HepG2 (cell line): ENCODE data around the gene AKNA. TPM values are rescaled to one million over a fixed set of nuclear protein-coding genes. Genes with fewer than 3 reads are reported as not detected.

Source experiments
- ARID4A ChIP-seq: sonication (generic); formaldehyde crosslinking; IDR thresholded peaks from 2 replicates; pipeline ENCODE4 v1.5.0; 2020; ENCODE audit warnings: mild to moderate bottlenecking, missing genetic modification reagents, borderline replicate concordance
- ATF7 ChIP-seq, 2 experiments: fragments of 450-650 bp in 1 of 2; sonication (generic) in 1 of 2; formaldehyde crosslinking in 1 of 2; IDR thresholded peaks; 2 replicates each; pipeline versions ENCODE4 v1.4.0 to v1.6.1; 2016 to 2020; ENCODE audit warnings: antibody characterized with exemption in 1 of 2, mild to moderate bottlenecking in 1 of 2, missing genetic modification reagents in 1 of 2
- ISL2 ChIP-seq: sonication (generic); formaldehyde crosslinking; IDR thresholded peaks from 2 replicates; pipeline ENCODE4 v1.5.0; 2020; ENCODE audit warnings: missing genetic modification reagents
- LCORL ChIP-seq, 2 experiments: fragments of 450-650 bp in 1 of 2; sonication (generic) in 1 of 2; formaldehyde crosslinking in 1 of 2; IDR thresholded peaks; 2 replicates each; pipeline versions ENCODE4 v1.5.0 to v1.6.1; 2017 to 2020; ENCODE audit warnings: antibody characterized with exemption in 1 of 2, missing genetic modification reagents in 1 of 2
- NCOR1 ChIP-seq: fragments of 200-600 bp; sonication (generic); IDR thresholded peaks from 2 replicates; pipeline ENCODE4 v1.7.0; 2017; ENCODE audit warnings: antibody characterized with exemption, low read length, borderline replicate concordance
- PAWR ChIP-seq: sonication (generic); formaldehyde crosslinking; IDR thresholded peaks from 2 replicates; pipeline ENCODE4 v1.4.0; 2020; ENCODE audit warnings: missing genetic modification reagents, mild to moderate bottlenecking, borderline replicate concordance
- PBX2 ChIP-seq: IDR thresholded peaks from 2 replicates; pipeline ENCODE4 v1.6.1; 2016; ENCODE audit warnings: control low read depth
- RXRA ChIP-seq: sonication (generic); formaldehyde crosslinking; IDR thresholded peaks from 2 replicates; pipeline ENCODE4 v1.5.1; 2020; ENCODE audit warnings: missing genetic modification reagents
- SALL1 ChIP-seq: sonication (generic); formaldehyde crosslinking; IDR thresholded peaks from 2 replicates; pipeline ENCODE4 v1.8.0; 2022; ENCODE audit warnings: mild to moderate bottlenecking, missing genetic modification reagents
- ZC3H13 ChIP-seq: sonication (generic); formaldehyde crosslinking; IDR thresholded peaks from 2 replicates; pipeline ENCODE4 v1.8.1; 2023; ENCODE audit warnings: mild to moderate bottlenecking, missing genetic modification reagents, moderate library complexity
- ZHX1 ChIP-seq: sonication (generic); formaldehyde crosslinking; IDR thresholded peaks from 2 replicates; pipeline ENCODE4 v1.8.1; 2022; ENCODE audit warnings: low read depth, mild to moderate bottlenecking, missing genetic modification reagents
- ZMYM3 ChIP-seq: sonication (generic); formaldehyde crosslinking; IDR thresholded peaks from 2 replicates; pipeline ENCODE4 v1.5.1; 2020; ENCODE audit warnings: mild to moderate bottlenecking, missing genetic modification reagents
- ZNF224 ChIP-seq: sonication (generic); formaldehyde crosslinking; IDR thresholded peaks from 2 replicates; pipeline ENCODE4 v1.5.0; 2020; ENCODE audit warnings: mild to moderate bottlenecking, missing genetic modification reagents
- ZNF460 ChIP-seq: sonication (generic); formaldehyde crosslinking; IDR thresholded peaks from 2 replicates; pipeline ENCODE4 v1.5.1; 2020; ENCODE audit warnings: missing genetic modification reagents, mild to moderate bottlenecking, borderline replicate concordance
- ZNF570 ChIP-seq: sonication (generic); formaldehyde crosslinking; IDR thresholded peaks from 2 replicates; pipeline ENCODE4 v1.4.0; 2020; ENCODE audit warnings: mild to moderate bottlenecking, missing genetic modification reagents, borderline replicate concordance
- ZNF709 ChIP-seq: sonication (generic); formaldehyde crosslinking; IDR thresholded peaks from 2 replicates; pipeline ENCODE4 v1.5.0; 2020; ENCODE audit warnings: mild to moderate bottlenecking, missing genetic modification reagents
- ZNF710 ChIP-seq: sonication (generic); formaldehyde crosslinking; IDR thresholded peaks from 2 replicates; pipeline ENCODE4 v1.5.0; 2020; ENCODE audit warnings: mild to moderate bottlenecking, missing genetic modification reagents, borderline replicate concordance
- ZNF782 ChIP-seq: sonication (generic); formaldehyde crosslinking; IDR thresholded peaks from 2 replicates; pipeline ENCODE4 v1.4.0; 2020; ENCODE audit warnings: missing genetic modification reagents, mild to moderate bottlenecking, borderline replicate concordance
- polyA plus RNA-seq, 8 experiments: library from polyadenylated mRNA; depleted of rRNA in 3 of 8; stranded (reverse) in 7 of 8; unstranded in 1 of 8; fragments of >200 nt; fragmentation: Illumina TruSeq in 4 of 8; extraction: Trizol in 4 of 8; gene quantifications; 2 replicates each; pipeline versions ENCODE4 v1.2.1 to v1.2.3, GENCODE V29; 2011 to 2016; ENCODE audit warnings: low read depth in 4 of 8, missing spikeins in 1 of 8, mixed read lengths in 1 of 8; ENCODE audit not compliant: insufficient read depth in 1 of 8
- total RNA-seq, 5 experiments: library from RNA; depleted of rRNA; stranded (reverse); fragments of >200 nt; fragmentation: Illumina TruSeq; extraction: Trizol; gene quantifications; 2 replicates each; pipeline ENCODE4 v1.2.3, GENCODE V29; 2016; ENCODE audit warnings: low read depth in 1 of 5

AKNA gene
- total and polyA plus RNA-seq, 2 of the 13 experiments (the other 11 are each of a cell fraction or from before 2014, with no cell fraction given): 3.0 to 3.1 TPM

- TF ChIP-seq ZNF709 (CRISPR knock-in tag) (no peak), ZNF782 (CRISPR knock-in tag) (no peak), ZHX1 (CRISPR knock-in tag) (no peak), ZC3H13 (CRISPR knock-in tag) (no peak), ATF7 (IDR thresholded peaks at IDR 0.05) (no peak), ATF7 (CRISPR knock-in tag; IDR thresholded peaks at IDR 0.05) (no peak), RXRA (CRISPR knock-in tag) (peak; percentile 42; the same call in 1 of the 2 replicates), LCORL (IDR thresholded peaks at IDR 0.05) (no peak), LCORL (CRISPR knock-in tag; IDR thresholded peaks at IDR 0.05) (0 out of 2 replicates have a peak, but pooled peaks have one; percentile 18), PAWR (no peak), ZNF710 (CRISPR knock-in tag) (no peak), ZMYM3 (CRISPR knock-in tag) (peak; percentile 49; the same call in 1 of the 2 replicates), ARID4A (0 out of 2 replicates have a peak, but pooled peaks have one; percentile 13), PBX2 (0 out of 2 replicates have a peak, but pooled peaks have one; percentile 25), ISL2 (CRISPR knock-in tag) (no peak), ZNF460 (no peak), NCOR1 (peak; percentile 47; the same call in 1 of the 2 replicates), ZNF224 (CRISPR knock-in tag) (no peak), ZNF570 (CRISPR knock-in tag) (no peak), SALL1 (CRISPR knock-in tag) (peak; percentile 26; the same call in 1 of the 2 replicates)
These were observed 2.2 kb downstream of the AKNA start (continued) for GRCh38 chr9:114385397-114386181.
